HG03108 (cell line): ENCODE results near the gene CIDEA.

Experiments
- ATAC-seq: cut with Tn5 transposase; IDR thresholded peaks from one replicate; pipeline ENCODE4 v1.9.1; 2021; ENCODE audit warnings: moderate library complexity; ENCODE audit not compliant: unreplicated experiment

The CIDEA gene

DNA sequence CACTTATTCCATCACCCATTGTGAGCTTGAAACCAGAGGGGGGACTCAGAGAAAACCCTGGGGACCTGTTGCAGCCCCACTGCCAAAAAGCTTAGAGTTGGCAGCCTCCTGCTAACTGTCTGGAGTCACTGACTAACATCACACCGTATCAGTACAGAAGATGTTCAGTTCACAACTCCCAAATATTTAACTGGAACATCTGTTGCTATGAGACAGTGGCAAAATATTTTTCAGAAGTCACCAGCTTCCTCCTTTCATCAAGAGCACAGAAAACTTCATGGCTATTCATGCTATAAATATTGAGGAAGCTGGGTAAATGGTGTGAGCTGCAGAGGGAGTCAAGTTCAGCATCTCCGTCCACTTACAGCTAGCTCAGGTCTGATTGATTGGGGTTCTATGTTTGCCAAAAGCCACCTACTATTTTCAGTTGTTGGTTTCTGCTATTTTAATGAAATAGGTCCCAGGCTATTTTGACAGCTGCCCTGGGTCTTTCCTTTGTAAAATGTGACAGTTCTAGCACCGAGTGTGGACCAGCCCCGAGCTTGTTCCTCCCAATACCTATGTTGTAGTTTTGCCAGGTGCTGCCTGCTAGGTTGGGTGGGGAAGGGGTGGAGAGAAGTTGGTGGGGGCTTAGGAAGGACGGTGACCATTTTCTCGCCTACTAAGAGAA is 63.6 kb downstream of the CIDEA start:
- ATAC-seq = no peak

DNA sequence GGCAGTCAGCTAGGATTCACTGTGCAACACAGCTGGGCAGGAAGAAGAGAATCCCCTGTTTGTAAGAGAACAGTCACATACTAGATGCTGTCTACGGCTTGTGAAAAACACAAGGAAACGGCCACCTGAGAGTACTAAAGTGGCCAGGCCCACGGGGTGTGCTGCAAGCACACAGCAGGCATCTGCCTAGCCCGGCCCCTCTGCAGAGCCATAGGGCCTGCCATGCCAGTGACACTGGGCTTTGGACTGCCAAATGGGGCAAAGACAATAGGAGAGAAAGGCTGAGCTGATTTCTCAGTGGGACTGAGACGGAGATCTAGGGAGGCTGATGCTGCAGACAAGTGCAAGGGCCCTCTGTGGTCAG is 64.2 kb downstream of the CIDEA start:
- no peak for ATAC-seq

DNA sequence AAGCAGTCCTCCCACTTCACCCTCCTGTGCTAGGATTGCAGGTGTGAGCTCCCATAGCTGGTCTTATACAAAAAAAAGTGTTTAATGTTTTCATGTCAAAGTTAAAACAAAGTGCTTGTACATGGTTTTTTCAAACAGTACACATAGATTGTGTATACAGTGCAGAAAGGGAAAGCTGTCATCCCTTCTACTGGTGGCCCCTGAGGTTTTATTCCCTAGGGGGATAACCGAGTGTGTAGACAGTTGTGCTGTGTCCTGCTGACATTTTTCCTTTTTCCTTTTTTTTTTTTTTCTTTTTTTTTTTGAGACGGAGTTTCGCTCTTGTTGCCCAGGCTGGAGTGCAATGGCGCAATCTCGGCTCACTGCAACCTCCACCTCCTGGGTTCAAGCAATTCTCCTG is 64.7 kb downstream of the CIDEA start:
- no peak for ATAC-seq

DNA sequence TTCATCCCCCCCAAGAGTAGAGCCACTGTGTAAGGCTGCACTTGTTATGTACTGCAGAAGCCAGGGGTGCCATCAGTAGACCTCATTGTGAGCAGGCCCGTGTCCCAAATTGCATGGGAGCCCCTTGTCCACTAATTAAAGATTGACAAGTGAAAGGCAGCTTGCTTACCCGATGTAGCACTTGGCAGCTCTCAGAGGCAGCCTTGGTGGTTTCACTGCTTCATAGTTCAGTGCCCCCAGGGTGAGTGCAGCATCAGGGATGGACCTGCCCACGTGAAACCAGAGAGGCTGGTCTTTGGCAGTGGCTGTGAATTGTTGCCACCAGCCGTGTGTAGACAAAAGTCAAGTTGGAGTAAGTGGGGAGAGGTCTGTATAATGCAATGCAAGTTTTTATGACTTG is 67.2 kb downstream of the CIDEA start:
- peak; percentile 74 for ATAC-seq

DNA sequence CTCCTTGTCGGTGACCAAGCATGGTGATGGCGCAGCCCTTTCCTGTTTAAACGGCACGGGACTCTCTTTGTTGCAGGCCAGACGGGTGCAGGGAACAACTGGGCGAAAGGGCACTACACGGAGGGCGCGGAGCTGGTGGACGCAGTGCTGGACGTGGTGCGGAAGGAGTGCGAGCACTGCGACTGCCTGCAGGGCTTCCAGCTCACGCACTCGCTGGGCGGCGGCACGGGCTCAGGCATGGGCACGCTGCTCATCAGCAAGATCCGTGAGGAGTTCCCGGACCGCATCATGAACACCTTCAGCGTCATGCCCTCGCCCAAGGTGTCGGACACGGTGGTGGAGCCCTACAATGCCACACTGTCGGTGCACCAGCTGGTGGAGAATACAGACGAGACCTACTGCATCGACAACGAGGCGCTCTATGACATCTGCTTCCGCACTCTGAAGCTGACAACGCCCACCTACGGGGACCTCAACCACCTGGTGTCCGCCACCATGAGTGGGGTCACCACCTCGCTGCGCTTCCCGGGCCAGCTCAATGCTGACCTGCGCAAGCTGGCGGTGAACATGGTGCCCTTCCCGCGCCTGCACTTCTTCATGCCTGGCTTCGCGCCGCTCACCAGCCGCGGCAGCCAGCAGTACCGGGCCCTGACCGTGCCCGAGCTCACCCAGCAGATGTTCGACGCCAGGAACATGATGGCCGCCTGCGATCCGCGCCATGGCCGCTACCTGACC is 71.0 kb downstream of the CIDEA start:
- ATAC-seq = no peak

DNA sequence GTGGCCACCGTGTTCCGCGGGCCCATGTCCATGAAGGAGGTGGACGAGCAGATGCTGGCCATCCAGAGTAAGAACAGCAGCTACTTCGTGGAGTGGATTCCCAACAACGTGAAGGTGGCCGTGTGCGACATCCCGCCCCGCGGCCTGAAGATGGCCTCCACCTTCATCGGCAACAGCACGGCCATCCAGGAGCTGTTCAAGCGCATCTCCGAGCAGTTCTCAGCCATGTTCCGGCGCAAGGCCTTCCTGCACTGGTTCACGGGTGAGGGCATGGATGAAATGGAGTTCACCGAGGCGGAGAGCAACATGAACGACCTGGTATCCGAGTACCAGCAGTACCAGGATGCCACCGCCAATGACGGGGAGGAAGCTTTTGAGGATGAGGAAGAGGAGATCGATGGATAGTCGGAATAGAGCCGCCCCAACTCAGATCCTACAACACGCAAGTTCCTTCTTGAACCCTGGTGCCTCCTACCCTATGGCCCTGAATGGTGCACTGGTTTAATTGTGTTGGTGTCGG is 71.6 kb downstream of the CIDEA start:
- no peak for ATAC-seq

DNA sequence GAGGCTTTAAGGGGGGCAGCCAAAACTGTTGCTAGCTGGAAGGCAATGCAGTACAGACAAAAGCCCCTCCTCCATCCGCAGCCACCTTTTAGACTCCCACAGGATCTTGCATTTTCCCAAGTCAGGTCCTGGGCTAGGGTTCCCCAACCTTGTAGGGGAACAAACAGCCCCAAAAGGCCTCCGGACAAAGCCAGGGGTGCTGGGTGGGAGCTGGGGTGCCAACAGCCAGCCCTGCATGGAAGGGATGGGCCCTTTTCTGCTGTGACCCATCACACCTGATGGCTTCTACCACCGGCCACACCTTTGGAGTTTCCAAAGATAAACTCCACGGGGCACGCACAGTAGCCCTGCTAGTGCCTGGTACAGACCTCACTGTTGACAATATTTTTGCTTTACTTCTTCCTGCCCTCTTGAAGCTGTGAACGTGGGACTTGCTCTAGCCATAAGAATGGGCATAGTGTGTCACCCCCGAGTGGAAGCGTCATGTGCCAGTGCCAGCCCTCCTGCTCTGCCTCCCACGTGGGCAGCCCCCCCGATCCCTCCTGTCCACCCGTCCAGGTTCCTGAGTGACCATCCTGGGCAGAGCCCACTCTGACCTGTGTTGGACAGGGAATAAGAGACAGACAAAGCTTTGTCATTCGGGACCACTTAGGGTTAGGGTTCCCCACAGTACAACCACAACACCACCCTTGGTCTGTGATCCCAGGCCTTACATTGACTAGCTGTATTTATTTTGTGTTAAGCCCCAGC is 72.7 kb downstream of the CIDEA start:
- ATAC-seq = no peak
